PC-9 (cell line): ENCODE results near the gene JUND. TPM values are rescaled to one million over a fixed set of nuclear protein-coding genes. Genes with fewer than 3 reads are reported as not detected.
A peak's percentile ranks its signal among the peaks of the same experiment; 100 is the strongest.

ENCODE experiments used
- BruUV-seq: library from RNA; stranded (reverse); fragments of 400-500 nt; replicated peaks from 2 replicates; lab custom pipeline; 2021; lab: Mats Ljungman, UMichigan
- CTCF ChIA-PET: fragments of 300-600 bp; sonication (Branson Sonifier 250); formaldehyde crosslinking; loops from one replicate; lab custom pipeline; 2022; ENCODE audit warnings: antibody characterized with exemption; lab: Charles Lee
- POLR2A ChIA-PET: fragments of 300-600 bp; sonication (Branson Sonifier 250); formaldehyde crosslinking; loops from one replicate; lab custom pipeline; 2022; ENCODE audit warnings: antibody characterized with exemption; ENCODE audit not compliant: unreplicated experiment; lab: Charles Lee
- DNase-seq, 2 experiments: peaks; one replicate each; pipeline versions ENCODE4 v3.0.0 to v3.0.0-alpha.2; 2015 to 2022; ENCODE audit warnings: mixed read lengths in 1 of 2
- H2AFZ ChIP-seq: fragments of 200-600 bp; sonication (generic); 2 replicates; pipeline ENCODE4 v1.8.1; 2017; ENCODE audit warnings: antibody characterized with exemption
- H3F3A ChIP-seq: fragments of 200-600 bp; sonication (generic); 2 replicates; pipeline ENCODE4 v1.8.1; 2017; ENCODE audit warnings: antibody characterized with exemption, mild to moderate bottlenecking, low read depth; ENCODE audit not compliant: insufficient read depth
- H3K27ac ChIP-seq: fragments of 200-600 bp; sonication (generic); 2 replicates; pipeline ENCODE4 v1.6.1; 2016; ENCODE audit warnings: mixed run types
- H3K27me3 ChIP-seq: fragments of 200-600 bp; sonication (generic); 2 replicates; pipeline ENCODE4 v1.6.1; 2016; ENCODE audit warnings: low read depth, mixed run types; ENCODE audit not compliant: insufficient read depth
- H3K36me3 ChIP-seq: fragments of 200-600 bp; sonication (generic); 2 replicates; pipeline ENCODE4 v1.6.1; 2016; ENCODE audit warnings: low read depth, mixed run types
- H3K4me1 ChIP-seq: fragments of 200-600 bp; sonication (generic); replicated peaks from 2 replicates; pipeline ENCODE4 v1.6.1; 2016; ENCODE audit warnings: mixed run types; ENCODE audit not compliant: insufficient read depth
- H3K4me2 ChIP-seq: fragments of 200-600 bp; sonication (generic); 2 replicates; pipeline ENCODE4 v1.6.1; 2017; ENCODE audit warnings: mixed run types
- H3K4me3 ChIP-seq: fragments of 200-600 bp; sonication (generic); 2 replicates; pipeline ENCODE4 v1.6.1; 2016; ENCODE audit warnings: mixed run types
- H3K79me2 ChIP-seq: fragments of 200-600 bp; sonication (generic); 2 replicates; pipeline ENCODE4 v1.6.1; 2017; ENCODE audit warnings: low read depth, mixed run types
- H3K9me2 ChIP-seq: fragments of 200-600 bp; sonication (generic); 2 replicates; pipeline ENCODE4 v1.8.1; 2017; ENCODE audit warnings: mild to moderate bottlenecking; ENCODE audit not compliant: insufficient read depth
- H3K9me3 ChIP-seq: fragments of 200-600 bp; sonication (generic); 2 replicates; pipeline ENCODE4 v1.8.1; 2016; ENCODE audit warnings: low read depth; ENCODE audit not compliant: insufficient read depth
- H4K20me1 ChIP-seq: fragments of 200-600 bp; sonication (generic); 2 replicates; pipeline ENCODE4 v1.8.1; 2017; ENCODE audit not compliant: insufficient read depth
- EZH2 ChIP-seq: fragments of 200-600 bp; sonication (generic); IDR thresholded peaks from 2 replicates; pipeline ENCODE4 v1.8.0; 2017; ENCODE audit warnings: antibody characterized with exemption, low read depth
- intact Hi-C: fragments of 100-400 bp; cut with micrococcal nuclease; formaldehyde crosslinking; loops from one replicate; pipeline ENCODE4 v1.10.0; 2022; ENCODE audit not compliant: unreplicated experiment
- total RNA-seq: library from RNA; stranded (reverse); gene quantifications from 2 replicates; pipeline ENCODE4 v1.2.3, GENCODE V29; 2021
- TF ChIP-seq, protein P1 (sequence below): fragments of 200-600 bp; sonication (generic); conservative IDR thresholded peaks from 2 replicates; pipeline ENCODE4 v1.6.1; 2017; ENCODE audit warnings: mixed run types, antibody characterized with exemption, mild to moderate bottlenecking, moderate library complexity

JUND gene
- total RNA-seq, 1 experiment from 2014 or later = 115 TPM

DNA sequence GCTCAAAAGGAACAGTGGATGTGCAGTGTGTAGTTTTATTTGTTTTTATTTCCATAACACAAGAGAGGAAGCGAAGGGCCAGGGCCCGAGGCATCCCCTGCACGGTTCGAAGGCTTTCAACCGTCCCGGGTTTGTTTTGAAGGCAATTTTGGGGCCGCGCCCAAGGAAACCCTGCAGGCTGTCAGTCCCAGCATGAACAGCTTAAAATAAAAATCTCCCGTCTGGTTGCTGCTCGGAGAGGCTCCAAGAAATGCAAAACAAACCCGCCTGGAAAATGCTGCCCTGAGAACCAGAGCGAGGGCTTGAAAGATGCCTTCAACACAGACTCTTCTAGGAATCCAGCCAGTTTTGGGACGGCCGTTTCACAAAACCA is 25.5 kb upstream of the JUND start:
- ChIA-PET POLR2A (no interaction called here), CTCF (interaction anchor here (1.1 kb wide), 1 partner anchor 15 kb away, joined by 3 read pairs; no protein-coding TSS in a partner anchor)
- intact Hi-C loops = no loop called here
- Histone ChIP-seq H4K20me1 (peaks cover 4% of the 10 kb centered on the region; the same call in 1 of the 2 replicates), H3K79me2 (no peaks in the 10 kb centered on the region; the same call in 1 of the 2 replicates), H3K27me3 (no peaks in the 10 kb centered on the region), H3K36me3 (0 out of 2 replicates have a peak, but pooled peaks cover 3% of the 10 kb centered on the region), H3K4me1 (peaks cover 24% of the 10 kb centered on the region), H3K4me3 (no peak overlapping the region), H3K9me2 (no peaks in the 10 kb centered on the region), H3K27ac (no peak overlapping the region), H2AFZ (no peak overlapping the region), H3F3A (peaks cover 50% of the 10 kb centered on the region; the same call in 1 of the 2 replicates), H3K4me2 (no peak overlapping the region), H3K9me3 (no peaks in the 10 kb centered on the region)
- BruUV-seq = no TSS peak
- no peak for DNase-seq
- TF ChIP-seq, protein P1, sequence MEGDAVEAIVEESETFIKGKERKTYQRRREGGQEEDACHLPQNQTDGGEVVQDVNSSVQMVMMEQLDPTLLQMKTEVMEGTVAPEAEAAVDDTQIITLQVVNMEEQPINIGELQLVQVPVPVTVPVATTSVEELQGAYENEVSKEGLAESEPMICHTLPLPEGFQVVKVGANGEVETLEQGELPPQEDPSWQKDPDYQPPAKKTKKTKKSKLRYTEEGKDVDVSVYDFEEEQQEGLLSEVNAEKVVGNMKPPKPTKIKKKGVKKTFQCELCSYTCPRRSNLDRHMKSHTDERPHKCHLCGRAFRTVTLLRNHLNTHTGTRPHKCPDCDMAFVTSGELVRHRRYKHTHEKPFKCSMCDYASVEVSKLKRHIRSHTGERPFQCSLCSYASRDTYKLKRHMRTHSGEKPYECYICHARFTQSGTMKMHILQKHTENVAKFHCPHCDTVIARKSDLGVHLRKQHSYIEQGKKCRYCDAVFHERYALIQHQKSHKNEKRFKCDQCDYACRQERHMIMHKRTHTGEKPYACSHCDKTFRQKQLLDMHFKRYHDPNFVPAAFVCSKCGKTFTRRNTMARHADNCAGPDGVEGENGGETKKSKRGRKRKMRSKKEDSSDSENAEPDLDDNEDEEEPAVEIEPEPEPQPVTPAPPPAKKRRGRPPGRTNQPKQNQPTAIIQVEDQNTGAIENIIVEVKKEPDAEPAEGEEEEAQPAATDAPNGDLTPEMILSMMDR = no peak
- TF ChIP-seq EZH2 = no peak

DNA sequence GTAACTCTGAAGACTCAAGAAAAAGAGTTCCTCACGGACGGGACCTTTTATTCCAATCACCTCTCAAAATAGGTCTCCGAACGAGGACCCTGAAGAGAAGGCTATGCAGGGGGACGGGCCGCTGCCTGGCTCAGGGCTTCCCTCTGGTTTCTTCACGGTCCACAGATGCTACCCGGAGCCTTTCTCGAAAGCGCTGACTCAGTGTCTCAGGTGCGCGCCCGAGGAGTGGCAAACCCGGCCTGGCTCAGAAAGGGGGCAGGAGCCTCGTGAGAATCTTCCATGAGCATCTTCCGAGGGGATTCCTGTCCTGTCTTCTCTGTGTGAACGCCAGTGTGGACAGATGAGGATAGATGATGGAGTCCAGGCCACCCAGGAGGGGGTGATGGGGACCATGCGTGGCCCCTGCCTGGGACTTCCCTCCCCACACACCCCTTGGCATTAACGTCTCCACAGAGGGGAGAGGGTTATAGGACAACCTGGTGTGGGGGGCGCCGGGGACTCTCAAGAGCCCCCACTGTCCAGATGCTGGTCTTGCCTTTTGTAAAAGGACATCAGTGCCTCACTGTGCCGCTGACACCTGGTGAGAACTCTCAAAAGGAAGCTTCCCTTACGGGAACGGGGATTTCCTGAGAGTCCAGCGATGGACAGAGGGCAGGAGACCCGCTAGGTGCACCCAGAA is 24.9 kb upstream of the JUND start:
- Histone ChIP-seq H3K36me3 (0 out of 2 replicates have a peak, but pooled peaks cover 3% of the 10 kb centered on the region), H4K20me1 (no peaks in the 10 kb centered on the region; the same call in 1 of the 2 replicates), H3F3A (peaks cover 56% of the 10 kb centered on the region; the same call in 1 of the 2 replicates), H3K4me2 (no peak overlapping the region), H3K4me3 (no peak overlapping the region), H2AFZ (no peak overlapping the region), H3K9me2 (no peaks in the 10 kb centered on the region), H3K4me1 (peaks cover 28% of the 10 kb centered on the region), H3K27me3 (no peaks in the 10 kb centered on the region), H3K27ac (no peak overlapping the region), H3K79me2 (no peaks in the 10 kb centered on the region; the same call in 1 of the 2 replicates), H3K9me3 (no peaks in the 10 kb centered on the region)
- POLR2A ChIA-PET = interaction anchor here (3.4 kb wide), 1 partner anchor 25 kb away, joined by 63 read pairs; the partner anchor contains the start of gene JUND
- CTCF ChIA-PET = interaction anchor here (1.1 kb wide), 1 partner anchor 16 kb away, joined by 3 read pairs; no protein-coding TSS in a partner anchor
- no TSS peak for BruUV-seq
- intact Hi-C loops = no loop called here
- no peak for TF ChIP-seq EZH2
- TF ChIP-seq, protein P1 = no peak
- DNase-seq = no peak

DNA sequence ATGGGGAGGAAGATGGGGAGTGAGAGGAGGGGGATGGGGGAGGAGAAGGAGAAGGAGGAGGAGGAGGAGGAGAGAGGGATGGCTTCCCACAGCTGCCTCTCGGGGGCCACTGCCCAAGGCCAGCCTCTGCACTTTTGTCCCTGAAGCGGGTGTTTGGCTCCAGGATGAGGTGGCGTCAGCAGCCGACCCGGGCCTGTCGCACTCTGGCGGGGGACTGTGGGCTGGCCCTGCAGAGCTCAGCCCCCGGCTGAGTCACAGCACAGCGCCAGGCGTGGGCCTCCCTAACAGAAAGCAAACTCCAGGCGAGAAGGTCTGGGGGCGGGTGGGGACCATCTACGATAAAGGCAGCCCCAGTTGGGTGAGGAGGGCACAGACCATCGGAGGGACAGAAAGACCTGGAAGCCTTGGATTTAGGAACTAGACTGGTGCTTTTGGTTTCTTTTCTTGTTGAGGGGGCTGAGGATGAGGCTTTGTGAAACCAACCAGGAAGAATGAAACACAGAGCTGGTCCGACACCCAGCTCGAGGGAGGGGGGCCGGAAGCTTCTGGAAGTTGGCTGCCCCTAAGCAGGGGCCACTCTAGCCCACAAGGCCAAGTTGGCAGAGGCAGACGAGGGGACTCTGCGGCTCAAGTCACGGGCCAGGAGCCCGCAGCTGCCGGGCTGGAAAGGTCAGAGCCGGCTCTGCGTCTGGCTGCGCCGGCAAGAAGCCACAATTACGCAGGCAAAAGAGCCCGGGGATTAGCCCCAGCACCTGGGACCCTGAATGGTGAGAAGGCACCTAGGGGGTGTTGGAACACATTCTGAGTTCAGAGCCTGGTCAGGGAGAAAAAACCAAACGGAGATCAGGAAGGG is 23.3 kb upstream of the JUND start:
- H3K9me3 ChIP-seq = no peaks in the 10 kb centered on the region
- POLR2A ChIA-PET = interaction anchor here (0.6 to 3.4 kb wide), 9 partner anchors 12 to 866 kb away, joined by 3 to 63 read pairs (median 7); partner anchors contain the start of genes JUND and LSM4
- no peaks in the 10 kb centered on the region; the same call in 1 of the 2 replicates for H3K79me2 ChIP-seq
- no peaks in the 10 kb centered on the region for H3K9me2 ChIP-seq
- H3F3A ChIP-seq = peaks cover 70% of the 10 kb centered on the region
- H3K27me3 ChIP-seq = no peaks in the 10 kb centered on the region
- peak in 1 of 2 experiments; percentile 88 for DNase-seq
- TF ChIP-seq, protein P1 = no peak
- no peak for TF ChIP-seq EZH2
- intact Hi-C loops = loop anchor here (1.0 to 2.0 kb wide), 2 partner anchors 18 to 23 kb away; partner anchors contain the start of genes JUND and LSM4
- H2AFZ ChIP-seq = no peak overlapping the region
- no peaks in the 10 kb centered on the region for H4K20me1 ChIP-seq
- peak overlapping the region; percentile 8; the same call in 1 of the 2 replicates for H3K4me3 ChIP-seq
- H3K4me1 ChIP-seq = peaks cover 42% of the 10 kb centered on the region
- no peaks in the 10 kb centered on the region for H3K36me3 ChIP-seq
- TSS peak; percentile 86 for BruUV-seq
- CTCF ChIA-PET = interaction anchor here (0.5 to 1.9 kb wide), 5 partner anchors 12 to 388 kb away, joined by 3 to 17 read pairs (median 5); no protein-coding TSS in a partner anchor
- H3K27ac ChIP-seq = peak overlapping the region; percentile 48
- H3K4me2 ChIP-seq = peak overlapping the region; percentile 63
